Omental fat pad (tissue), 4 donors: ENCODE results near the gene GPD1. TPM values are rescaled to one million over a fixed set of nuclear protein-coding genes. Genes with fewer than 3 reads are reported as not detected.
"Not testable (repeated sequence)": the region's sequence is repeated elsewhere in the genome, so short reads cannot be mapped to it uniquely, and the experiment has no call there.

ENCODE experiments used
- ATAC-seq: fragments of 150-250 bp; one replicate; pipeline ENCODE4 v1.9.1; 2016; ENCODE audit warnings: mild to moderate bottlenecking, moderate library complexity; ENCODE audit not compliant: low FRiP score
- DNase-seq: peaks from one replicate; pipeline ENCODE4 v3.0.0-alpha.2; 2019; ENCODE audit warnings: low spot score
- total RNA-seq, 4 donors: library from RNA; depleted of rRNA; stranded (reverse); fragments of >200 nt; gene quantifications; one replicate each; pipeline ENCODE4 v1.1.0, GENCODE V29; 2016
- TF ChIP-seq, protein P1 (sequence below), 3 donors: fragments of 450-650 bp; IDR thresholded peaks; one replicate each; pipeline ENCODE4 v1.5.1; 2016 to 2017; ENCODE audit warnings: antibody characterized with exemption in 3 of 3, mild to moderate bottlenecking in 3 of 3, moderate library complexity in 2 of 3

The GPD1 gene
- total RNA-seq, 4 donors from 2014 or later: 689 to 2,989 (median 2,080) TPM

DNA sequence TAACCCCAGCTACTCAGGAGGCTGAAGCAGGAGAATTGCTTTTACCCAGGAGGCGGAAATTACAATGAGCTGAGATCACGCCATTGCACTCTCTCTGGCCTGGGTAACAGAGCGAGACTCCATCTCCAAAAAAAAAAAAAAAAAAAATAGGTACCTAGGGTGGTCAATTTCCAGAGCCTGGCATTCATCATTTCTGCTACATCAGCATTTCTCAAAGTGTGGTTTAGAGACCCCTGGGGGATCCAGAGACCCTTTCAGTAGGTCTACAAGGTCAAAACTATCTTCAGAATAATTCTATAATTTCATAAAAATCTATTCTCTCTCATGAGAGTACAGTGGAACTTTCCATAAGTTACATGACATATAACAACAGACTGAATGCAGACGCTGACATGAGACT is 43.5 kb downstream of the GPD1 start:
- DNase-seq (no peak), ATAC-seq (no peak)
- TF ChIP-seq, protein P1, sequence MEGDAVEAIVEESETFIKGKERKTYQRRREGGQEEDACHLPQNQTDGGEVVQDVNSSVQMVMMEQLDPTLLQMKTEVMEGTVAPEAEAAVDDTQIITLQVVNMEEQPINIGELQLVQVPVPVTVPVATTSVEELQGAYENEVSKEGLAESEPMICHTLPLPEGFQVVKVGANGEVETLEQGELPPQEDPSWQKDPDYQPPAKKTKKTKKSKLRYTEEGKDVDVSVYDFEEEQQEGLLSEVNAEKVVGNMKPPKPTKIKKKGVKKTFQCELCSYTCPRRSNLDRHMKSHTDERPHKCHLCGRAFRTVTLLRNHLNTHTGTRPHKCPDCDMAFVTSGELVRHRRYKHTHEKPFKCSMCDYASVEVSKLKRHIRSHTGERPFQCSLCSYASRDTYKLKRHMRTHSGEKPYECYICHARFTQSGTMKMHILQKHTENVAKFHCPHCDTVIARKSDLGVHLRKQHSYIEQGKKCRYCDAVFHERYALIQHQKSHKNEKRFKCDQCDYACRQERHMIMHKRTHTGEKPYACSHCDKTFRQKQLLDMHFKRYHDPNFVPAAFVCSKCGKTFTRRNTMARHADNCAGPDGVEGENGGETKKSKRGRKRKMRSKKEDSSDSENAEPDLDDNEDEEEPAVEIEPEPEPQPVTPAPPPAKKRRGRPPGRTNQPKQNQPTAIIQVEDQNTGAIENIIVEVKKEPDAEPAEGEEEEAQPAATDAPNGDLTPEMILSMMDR (IDR thresholded peaks at IDR 0.05): no peak

DNA sequence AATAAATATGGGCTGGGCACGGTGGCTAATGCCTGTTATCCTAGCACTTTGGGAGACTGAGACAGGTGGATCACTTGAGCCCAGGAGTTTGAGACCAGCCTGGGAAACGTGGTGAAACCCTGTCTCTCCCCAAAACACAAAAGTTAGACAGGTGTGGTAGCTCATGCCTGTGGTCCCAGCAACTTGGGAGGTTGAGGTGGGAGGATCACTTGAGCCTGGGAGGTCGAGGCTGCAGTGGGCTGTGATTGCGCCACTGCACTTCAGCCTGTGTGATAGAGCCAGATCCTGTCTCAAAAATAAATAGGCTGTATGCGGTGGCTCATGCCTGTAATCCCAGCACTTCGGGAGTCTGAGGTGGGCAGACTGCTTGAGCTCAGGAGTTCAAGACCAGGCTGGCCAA is 44.2 kb downstream of the GPD1 start:
- ATAC-seq, DNase-seq: not testable (repeated sequence)

DNA sequence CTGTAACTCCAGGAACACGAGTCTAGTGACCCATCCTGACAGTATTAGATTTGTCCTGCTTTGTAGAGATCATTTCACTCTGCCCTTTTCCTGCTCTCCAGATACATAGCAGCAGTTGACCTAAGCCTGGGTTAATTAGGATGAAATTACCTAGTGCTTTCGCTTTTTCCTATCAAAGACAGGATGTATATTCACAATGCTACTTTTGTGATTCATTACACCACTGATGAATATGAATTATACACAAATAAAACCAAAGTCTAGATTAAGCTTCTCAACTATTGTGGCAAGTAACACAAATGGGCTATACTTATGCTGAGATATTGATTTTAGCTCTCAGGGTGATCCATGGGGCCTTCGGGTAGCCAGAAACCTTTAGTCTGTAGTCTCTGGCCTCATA is 45.5 kb downstream of the GPD1 start:
- TF ChIP-seq, protein P1 (IDR thresholded peaks at IDR 0.05): no peak
- no peak for ATAC-seq
- no peak for DNase-seq

DNA sequence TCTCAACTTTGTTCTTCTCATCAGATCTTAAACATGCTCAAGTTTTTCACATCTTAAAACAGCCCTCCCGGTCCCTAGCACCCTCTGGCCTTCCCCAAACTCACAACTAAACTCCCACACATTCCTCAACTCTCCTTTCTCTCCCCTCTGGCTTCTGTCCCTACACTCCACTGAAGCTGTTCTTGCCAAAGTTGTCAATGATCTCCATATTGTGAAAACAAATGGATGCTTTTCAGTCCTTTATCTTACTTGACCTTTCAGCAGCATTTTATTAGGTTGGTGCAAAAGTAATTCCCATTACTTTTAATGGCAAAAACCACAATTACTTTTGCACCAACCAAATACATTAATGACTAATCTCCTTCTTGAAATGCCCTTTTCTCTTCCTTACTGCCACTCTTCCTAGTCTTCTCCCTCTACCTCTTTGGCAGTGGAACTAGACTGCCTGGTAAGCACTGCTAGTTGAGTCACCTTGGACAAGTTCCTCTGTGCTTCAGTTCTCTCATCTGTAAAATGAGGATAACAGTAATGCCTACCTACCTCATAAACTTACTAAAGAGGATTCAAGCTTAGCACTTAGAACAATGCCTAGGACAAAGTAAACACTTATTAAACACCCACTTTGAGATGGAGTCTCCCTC is 47.4 kb downstream of the GPD1 start:
- ATAC-seq: peak; percentile 87
- TF ChIP-seq, protein P1 (IDR thresholded peaks at IDR 0.05): no peak
- no peak for DNase-seq

DNA sequence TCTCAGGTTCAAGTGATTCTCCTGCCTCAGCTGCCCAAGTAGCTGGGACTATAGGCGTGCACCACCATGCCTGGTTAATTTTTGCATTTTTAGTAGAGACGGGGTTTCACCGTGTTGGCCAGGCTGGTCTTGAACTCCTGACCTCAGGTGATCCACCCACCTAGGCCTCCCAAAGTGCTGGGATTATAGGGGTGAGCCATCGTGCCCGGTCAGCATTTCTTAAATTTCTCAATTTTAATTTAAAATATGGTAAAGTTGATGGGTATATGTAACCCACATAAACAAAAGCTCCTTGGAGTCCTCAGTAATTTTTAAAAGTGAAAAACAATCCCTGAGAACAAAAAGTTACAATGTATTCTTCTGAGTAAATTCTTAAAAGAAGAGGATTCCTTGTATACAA is 51.1 kb downstream of the GPD1 start:
- ATAC-seq, DNase-seq: not testable (repeated sequence)

DNA sequence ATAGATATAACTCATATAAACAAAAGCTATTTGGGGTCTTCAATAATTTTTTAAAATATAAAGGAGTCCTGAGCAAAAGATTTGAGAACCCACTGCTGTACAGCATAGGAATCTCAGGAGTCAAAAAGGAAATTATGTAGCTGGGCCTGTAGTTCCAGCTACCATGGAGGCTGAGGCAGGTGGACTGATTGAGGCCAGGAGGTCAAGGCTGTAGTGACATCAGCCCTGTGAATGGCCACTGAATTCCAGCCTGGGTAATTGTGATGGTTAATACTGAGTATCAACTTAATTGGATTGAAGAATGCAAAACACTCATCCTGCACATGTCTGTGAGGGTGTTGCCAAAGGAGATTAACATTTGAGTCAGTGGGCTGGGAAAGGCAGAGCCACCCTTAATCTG is 52.8 kb downstream of the GPD1 start:
- ATAC-seq (no peak), DNase-seq (no peak)
- TF ChIP-seq, protein P1 (IDR thresholded peaks at IDR 0.05): no peak

DNA sequence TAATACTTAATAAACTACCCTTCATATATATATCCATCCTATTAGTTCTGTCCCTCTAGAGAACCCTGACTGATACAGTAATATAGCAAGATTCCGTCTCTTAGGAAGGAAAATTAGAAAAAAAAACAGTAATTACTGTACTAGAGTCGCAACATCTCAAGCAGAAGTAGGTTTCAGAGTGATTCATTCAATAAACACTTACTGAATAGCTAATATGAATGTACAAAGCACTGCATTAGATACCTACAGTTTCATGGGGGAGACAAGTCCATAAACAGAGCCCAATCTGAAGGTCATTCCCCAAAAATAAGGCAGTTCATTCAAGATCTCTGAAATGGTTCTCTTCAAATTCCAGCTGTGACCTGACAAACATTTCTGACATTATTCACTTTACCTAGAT is 53.5 kb downstream of the GPD1 start:
- DNase-seq (no peak), ATAC-seq (no peak)
- TF ChIP-seq, protein P1 (IDR thresholded peaks at IDR 0.05): no peak

DNA sequence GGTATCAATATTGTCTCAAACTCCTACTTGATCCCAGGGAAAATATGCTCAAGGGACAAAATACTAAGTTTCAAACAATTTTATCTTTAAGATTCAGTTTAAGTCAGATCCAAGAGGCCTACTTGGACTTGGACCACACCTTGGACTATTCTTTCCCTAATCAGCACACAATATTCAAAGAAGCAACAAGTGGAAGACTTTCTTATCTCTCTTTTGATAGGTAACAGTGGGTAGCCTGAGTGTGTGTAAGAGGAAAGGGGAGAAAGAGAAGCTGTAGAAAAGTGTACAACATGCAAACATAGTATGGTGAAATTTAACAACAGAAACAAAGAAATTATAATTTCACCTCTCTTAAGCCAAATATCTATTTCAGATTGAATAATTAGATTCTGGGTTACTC is 56.8 kb downstream of the GPD1 start:
- TF ChIP-seq, protein P1 (IDR thresholded peaks at IDR 0.05): no peak
- ATAC-seq: no peak

More for the DNA sequence above, 56.8 kb downstream of the GPD1 start:
- no peak for DNase-seq

Other genes with a start within 250 kb of the GPD1 start
- 1 to 10 TPM in 3 of 4 donors, under 1 TPM in 1; 0.36 to 6.1 (median 3.1) TPM for gene FAIM2, start 200.1 kb upstream of the GPD1 start, total RNA-seq
- gene AQP2, start 153.3 kb upstream of the GPD1 start, total RNA-seq: not detected
- not detected for gene AQP5, start 142.1 kb upstream of the GPD1 start, total RNA-seq
- gene AQP6, start 131.1 kb upstream of the GPD1 start, total RNA-seq: under 1 TPM in 1 of 4 donors, not detected in 3; 0.56 TPM
- 10 to 100 TPM in 2 of 4 donors, 1 to 10 TPM in 2; 5.2 to 15.3 (median 8.5) TPM for gene RACGAP1, start 78.5 kb upstream of the GPD1 start, total RNA-seq
- gene ASIC1, start 46.4 kb upstream of the GPD1 start, total RNA-seq: 1 to 10 TPM in 3 of 4 donors, under 1 TPM in 1; 0.69 to 3.8 (median 1.4) TPM
- 10 to 100 TPM; 47.7 to 80.8 (median 57.3) TPM for gene SMARCD1, start 18.7 kb upstream of the GPD1 start, total RNA-seq
- 100 to 1,000 TPM in 1 of 4 donors, 10 to 100 TPM in 3; 67.3 to 125 (median 88.1) TPM for gene COX14, start 8.2 kb downstream of the GPD1 start, total RNA-seq
- 10 to 100 TPM; 20.0 to 27.6 (median 24.6) TPM for gene CERS5, start 63.4 kb downstream of the GPD1 start, total RNA-seq
- 100 to 1,000 TPM; 129 to 319 (median 176) TPM for gene LIMA1, start 179.5 kb downstream of the GPD1 start, total RNA-seq